GM21737 (cell line): ENCODE data around the gene ASF1B.
A peak's percentile ranks its signal among the peaks of the same experiment; 100 is the strongest.
"Not testable (repeated sequence)": the region's sequence is repeated elsewhere in the genome, so short reads cannot be mapped to it uniquely, and the experiment has no call there.

Experiments used
- ATAC-seq: cut with Tn5 transposase; IDR thresholded peaks from one replicate; pipeline ENCODE4 v1.9.1; 2021; ENCODE audit warnings: mild to moderate bottlenecking, moderate library complexity; ENCODE audit not compliant: unreplicated experiment

Gene ASF1B

DNA sequence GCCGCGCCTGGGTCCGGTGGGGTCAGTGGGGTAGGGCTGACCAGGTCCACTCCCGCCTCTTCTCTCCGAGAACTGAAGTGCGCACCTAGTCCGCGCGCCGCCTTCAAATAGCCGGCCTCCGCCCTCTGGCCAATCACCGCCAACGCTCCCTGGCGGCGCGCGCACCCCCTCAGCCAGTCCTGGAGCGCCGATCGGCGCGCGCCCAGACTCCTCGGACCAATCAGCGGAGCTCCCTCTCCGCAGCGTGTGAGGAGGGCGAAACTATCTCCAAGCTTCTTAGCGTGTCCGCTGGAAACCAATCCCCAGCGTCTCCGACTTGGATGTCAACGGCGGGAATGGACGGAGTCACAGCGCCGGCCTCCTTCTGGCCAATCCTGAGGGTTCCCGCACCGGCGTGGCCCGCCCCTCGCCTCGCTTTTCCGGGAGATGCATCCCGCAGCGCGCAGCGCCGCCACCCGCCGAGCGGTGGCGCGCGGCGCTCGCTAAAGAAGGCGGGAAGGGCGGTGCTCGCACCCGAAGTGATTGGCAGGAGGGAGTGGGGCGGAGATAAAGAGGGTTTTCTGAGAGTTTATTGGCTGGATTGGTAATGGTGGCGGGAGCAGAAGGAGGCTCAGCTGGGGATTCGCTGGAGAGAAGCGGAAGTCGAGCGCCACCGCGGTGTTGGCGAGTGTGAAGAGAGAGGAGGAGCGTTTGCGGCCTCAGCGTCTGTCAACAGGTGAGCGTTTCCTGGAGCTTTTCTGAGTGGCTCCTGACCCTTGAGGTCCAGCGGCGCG is at the start of gene ASF1B:
Gene ASF1B, minus strand, starts transcription at position 81 of the 773 bp plus-strand sequence. CDS start 133 bp downstream, outside the sequence.
- ATAC-seq, result peak; percentile 77

DNA sequence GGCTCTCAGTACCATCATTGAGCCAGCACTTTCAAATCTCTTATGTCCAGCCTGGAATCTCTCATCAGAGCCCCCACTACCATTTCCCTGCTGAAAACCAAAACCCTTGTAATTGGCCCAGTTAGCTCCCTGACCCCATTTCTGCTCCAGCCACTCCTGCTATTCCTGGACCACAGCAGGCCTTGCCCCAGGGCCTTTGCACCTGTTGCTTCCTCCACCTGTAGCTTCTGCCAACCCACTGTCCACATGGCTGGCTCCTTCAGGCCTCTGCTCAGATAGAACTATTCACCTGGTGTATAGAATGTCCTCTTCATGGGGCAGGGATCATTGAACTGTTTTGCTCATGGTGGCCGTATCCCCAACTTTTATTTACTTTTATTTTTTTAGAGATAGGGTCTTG is 49.3 kb upstream of the ASF1B start:
- ATAC-seq, result not testable (repeated sequence)

- ATAC-seq, result no peak
These were observed 48.8 kb upstream of the ASF1B start for GRCh38 chr19:14185158-14185557.

DNA sequence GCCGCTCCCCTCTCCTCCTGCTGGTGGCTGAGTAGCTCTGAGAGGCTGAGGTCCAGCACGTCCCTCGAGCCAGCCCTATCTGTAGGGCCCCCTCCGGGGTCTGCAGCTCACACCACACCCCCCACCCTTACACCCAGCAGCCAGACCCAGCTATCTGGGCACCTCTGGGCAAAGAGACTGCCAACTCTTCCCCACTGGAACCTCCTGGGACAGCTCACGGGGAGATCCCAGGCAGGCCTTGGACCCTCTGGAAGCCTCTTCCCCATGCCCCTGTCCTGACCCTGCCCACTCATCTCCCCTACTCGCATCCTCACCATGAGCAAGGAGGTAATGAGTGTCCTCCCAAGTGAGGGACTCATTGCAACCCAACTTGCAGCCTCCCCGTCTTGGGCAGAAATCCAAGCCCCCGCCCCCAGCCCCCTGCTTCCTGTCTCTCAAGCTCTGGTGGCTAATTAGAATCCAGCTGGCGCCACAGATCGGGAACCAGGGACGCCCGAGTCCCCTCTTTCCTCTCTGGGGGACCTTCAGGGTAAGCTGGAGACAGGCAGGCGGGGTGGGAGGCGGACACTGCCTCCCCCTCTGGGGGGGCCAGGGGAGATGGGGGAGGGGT is 47.5 kb upstream of the ASF1B start:
- ATAC-seq, result no peak

DNA sequence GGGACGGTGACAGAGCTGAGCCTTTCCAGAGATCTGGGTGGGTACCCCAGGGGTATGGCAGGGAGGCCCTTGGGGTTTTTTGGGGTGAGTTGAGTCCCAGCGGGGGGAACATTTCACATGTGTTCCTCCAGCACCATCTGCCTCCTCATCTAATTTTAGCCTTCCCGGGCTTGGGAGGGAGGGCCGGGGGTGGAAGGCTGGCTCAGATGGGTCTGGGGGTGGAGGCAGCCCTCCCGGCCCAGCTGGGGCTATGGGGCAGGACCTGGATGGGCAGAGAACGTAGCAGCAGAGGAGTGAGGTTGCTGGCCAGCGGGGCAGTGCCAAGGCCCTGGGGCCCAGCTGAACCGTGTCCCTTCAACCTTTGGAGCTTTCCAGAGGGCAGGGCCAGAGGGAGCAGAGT is 46.1 kb upstream of the ASF1B start:
- ATAC-seq, result no peak

DNA sequence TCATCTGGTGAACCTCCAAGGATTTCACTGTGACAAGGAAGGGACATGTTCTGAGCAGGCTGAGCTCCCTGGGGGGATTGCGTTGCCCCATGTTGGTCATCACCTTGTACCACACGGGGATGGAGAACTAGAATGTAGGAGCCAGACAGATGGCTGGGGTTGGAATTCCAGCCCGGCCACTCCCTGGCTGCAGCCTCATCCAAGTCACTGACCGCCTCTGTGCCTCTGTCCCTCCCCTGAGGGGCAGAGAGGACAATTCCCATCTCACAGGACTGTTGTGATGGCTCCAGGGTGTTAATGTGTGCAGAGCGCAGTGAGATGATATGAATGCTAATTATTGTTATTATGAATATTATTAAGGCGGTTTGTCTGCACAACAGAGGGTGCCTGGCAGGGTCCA is 45.5 kb upstream of the ASF1B start:
- no peak for ATAC-seq

- not testable (repeated sequence) for ATAC-seq
These were observed 44.8 kb upstream of the ASF1B start for GRCh38 chr19:14181199-14181598.

GRCh38 chr19:14177496-14178074 is 41.2 kb upstream of the ASF1B start:
- ATAC-seq, result no peak

GRCh38 chr19:14175351-14175792 is 39.0 kb upstream of the ASF1B start:
- no peak for ATAC-seq

DNA sequence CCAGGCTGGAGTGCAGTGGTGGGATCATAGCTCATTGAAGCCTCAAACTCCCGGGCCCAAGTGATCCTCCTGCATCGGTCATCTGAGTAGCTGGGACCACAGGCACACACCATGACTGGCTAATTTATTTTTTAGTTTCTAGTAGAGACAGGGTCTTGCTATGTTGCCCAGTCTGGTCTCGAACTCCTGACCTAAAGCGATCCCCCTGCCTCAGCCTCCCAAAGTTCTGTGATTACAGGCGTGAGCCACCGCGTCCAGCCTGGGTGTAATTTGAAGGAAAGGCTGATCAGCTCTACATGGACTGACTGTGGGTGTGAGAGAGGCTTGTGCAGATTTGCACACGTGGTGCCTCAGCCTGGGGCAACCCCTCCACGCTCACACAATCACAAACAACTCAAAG is 38.5 kb upstream of the ASF1B start:
- no peak for ATAC-seq

DNA sequence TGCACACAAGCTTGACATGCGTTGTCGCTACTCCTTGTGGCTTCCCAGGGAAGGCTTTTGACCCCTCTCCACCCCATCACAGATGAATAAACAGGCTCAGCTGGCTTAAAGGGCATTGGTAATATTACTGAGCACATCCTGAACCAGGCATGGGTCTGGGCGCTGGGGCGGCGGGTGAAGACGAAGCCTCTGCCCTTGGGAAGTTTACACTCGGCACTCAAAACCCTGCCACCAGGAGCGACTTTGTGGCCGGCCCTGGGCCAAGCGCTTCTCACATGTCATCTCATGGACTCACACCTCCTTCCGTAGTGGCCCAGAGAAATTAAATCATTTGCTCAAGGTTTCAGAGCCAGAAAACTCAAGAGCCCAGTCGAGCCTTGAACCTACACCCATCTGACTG is 32.6 kb upstream of the ASF1B start:
- no peak for ATAC-seq

DNA sequence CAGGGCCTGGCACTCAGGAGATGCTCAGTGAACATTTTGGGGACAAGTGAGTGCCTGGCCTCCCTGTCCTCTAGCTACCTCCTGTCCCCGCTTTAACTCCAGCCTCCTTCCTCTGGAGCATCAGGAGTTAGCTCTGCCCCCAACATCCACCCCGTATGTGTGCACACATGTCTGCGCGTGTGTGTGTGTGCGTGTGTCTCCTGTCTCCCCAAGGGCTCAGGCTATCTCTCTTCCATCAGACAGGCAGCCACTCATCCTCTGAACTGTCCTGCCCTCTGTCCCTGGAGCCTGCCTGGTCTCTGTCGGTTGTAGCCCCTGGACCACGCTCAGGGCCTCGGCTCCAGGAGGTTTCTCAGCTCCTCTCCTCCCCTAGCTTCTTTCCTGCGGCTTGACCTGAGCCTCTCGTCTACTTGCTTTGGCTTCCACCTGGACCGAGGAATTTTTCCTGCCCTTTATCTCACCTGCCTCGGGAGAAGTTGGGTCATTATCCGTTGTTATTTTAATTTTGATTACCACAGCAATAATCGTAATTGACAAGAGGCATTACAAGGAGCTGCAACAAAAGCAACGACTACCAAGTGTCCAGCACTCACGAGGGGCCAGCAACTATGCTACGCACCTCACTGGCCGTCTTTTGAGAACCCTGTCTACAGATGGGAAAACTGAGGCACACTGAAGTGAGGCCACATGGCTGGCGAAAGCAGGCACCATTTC is 32.0 kb upstream of the ASF1B start:
- no peak for ATAC-seq

DNA sequence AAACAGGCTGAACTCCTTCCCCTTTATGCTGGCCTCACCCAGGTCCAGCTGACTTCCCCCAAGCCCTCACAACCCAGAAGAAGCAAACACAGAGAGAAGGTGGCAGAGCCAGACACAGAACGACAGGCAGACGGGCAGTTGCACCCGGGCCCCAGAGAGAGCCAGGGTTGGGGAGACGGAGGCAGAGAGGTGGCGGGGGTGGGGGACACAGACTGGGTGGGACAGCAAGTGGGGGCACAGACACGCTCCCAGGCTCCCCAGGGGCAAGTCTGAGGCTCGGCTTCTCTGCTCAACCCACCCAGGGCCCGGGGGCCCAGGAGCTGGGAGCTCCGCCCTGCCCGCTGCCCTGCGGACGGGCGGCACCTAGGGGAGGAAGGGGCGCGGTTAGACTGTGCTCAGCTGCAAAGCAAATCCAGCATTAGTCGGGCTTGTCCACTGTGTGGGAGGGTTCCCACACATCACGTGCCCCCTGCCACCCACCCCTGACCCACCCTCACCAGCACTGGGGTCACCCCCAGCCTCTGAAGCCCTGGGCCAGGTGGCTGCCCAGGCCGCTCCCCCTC is 31.3 kb upstream of the ASF1B start:
- no peak for ATAC-seq

- ATAC-seq, result no peak
These were observed 30.7 kb upstream of the ASF1B start for GRCh38 chr19:14166999-14167575.

DNA sequence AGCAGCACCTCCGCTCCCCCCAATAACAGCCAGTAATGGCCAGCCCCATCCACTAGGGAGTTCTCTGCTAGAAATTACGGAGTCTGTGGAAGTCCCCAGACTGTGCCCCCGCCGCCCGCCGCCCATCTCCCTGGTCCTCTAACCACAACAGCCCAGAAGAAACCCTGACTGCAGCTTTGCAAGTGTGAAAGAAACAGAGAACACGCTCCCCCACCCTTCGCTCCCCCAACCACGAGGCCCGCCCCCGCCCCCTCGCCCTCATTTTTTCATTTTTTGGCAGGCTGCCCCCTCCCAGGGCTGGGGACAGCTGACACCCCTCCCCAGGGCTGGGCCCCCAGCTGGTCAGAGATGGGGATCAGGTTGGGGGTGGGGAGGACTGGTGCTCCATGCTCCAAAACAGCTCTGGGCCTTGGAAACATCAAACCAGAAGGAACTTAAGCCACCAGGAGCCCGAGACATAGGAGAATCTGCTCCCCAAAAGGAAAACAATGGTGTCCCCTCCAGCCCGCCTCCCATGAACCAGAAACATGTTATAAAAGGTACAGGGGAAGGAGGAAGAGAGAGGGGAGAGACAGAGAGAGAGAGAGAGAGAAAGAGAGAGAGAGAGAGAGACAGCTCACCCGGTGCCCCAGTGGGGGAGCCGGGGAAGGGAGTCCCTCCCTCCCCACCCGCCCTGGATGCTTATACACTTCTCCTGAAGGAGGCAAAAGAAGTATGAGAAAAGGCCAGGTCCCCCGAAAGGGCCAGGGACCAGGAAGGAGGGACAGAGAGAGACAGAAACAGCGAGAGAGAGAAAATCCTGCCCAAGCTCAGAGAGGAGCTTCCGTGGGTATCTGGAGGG is 29.8 kb upstream of the ASF1B start:
- ATAC-seq, result no peak

- ATAC-seq, result no peak
These were observed 28.5 kb upstream of the ASF1B start for GRCh38 chr19:14164724-14165493.

- ATAC-seq, result no peak
These were observed 27.7 kb upstream of the ASF1B start for GRCh38 chr19:14164082-14164481.

DNA sequence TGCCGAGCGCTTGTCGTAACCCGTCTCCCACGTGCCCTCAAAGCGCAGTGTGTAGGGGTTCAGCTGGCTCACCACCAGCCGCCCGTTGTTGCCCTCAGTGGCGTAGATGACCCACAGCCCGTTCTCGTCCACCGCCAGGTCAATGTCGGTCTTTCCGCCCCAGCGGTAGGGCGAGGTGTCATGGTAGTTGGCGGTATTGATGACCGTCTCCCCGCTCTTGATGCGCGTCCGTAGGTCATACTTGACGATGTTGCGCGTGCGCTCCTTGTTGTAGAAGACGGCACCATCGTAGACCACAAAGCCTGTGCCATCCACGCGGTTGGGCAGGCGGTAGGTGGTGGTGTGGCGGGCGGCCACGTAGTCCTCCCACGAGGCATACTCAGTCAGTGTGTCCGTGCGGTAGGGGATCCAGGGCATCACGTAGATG is 26.5 kb upstream of the ASF1B start:
- no peak for ATAC-seq

GRCh38 chr19:14161305-14161704 is 24.9 kb upstream of the ASF1B start:
- no peak for ATAC-seq
